Measurements from ENCODE around the gene CMC4.

CMC4 gene

DNA sequence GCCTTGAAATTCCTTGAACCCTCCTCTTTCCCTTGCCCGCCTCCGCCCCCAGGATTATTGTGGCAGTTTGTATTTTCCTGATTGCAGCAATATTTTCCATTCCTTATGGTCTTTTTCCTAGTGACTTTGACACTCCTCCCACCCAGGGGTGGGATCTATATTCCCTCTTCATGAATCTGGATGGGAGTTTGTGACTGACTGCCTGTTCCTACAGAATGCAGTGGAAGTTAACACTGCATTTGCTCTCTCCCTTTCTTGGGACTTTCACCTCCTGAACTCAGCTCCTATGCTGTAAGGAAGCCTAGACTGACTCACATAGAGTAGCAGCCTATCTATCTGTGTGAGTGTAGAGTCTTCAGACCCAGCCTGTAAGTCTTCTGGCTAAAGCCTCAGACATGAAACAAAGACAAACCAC, 42.1 kb downstream of the CMC4 start:
- H3K27ac ChIP-seq (replicated peaks): no peak overlapping the region
- H3K27me3 ChIP-seq (ENCODE audit: insufficient read depth, poor library complexity, severe bottlenecking): no peaks in the 10 kb centered on the region
- DNase-seq (ENCODE audit: low read depth in 1 of 2, low spot score in 1 of 2): no peak
- TF ChIP-seq POLR2AphosphoS5 (IDR thresholded peaks at IDR 0.05; ENCODE audit: low read depth): no peak
- TF ChIP-seq SPI1 (IDR thresholded peaks at IDR 0.05; ENCODE audit: borderline replicate concordance, low read depth): no peak
- TF ChIP-seq, protein P1, sequence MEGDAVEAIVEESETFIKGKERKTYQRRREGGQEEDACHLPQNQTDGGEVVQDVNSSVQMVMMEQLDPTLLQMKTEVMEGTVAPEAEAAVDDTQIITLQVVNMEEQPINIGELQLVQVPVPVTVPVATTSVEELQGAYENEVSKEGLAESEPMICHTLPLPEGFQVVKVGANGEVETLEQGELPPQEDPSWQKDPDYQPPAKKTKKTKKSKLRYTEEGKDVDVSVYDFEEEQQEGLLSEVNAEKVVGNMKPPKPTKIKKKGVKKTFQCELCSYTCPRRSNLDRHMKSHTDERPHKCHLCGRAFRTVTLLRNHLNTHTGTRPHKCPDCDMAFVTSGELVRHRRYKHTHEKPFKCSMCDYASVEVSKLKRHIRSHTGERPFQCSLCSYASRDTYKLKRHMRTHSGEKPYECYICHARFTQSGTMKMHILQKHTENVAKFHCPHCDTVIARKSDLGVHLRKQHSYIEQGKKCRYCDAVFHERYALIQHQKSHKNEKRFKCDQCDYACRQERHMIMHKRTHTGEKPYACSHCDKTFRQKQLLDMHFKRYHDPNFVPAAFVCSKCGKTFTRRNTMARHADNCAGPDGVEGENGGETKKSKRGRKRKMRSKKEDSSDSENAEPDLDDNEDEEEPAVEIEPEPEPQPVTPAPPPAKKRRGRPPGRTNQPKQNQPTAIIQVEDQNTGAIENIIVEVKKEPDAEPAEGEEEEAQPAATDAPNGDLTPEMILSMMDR (IDR thresholded peaks at IDR 0.05; ENCODE audit: insufficient read depth, low read length): no peak
- no peak for TF ChIP-seq GABPA (IDR thresholded peaks at IDR 0.05; ENCODE audit: low read depth)
- TF ChIP-seq, protein P2, sequence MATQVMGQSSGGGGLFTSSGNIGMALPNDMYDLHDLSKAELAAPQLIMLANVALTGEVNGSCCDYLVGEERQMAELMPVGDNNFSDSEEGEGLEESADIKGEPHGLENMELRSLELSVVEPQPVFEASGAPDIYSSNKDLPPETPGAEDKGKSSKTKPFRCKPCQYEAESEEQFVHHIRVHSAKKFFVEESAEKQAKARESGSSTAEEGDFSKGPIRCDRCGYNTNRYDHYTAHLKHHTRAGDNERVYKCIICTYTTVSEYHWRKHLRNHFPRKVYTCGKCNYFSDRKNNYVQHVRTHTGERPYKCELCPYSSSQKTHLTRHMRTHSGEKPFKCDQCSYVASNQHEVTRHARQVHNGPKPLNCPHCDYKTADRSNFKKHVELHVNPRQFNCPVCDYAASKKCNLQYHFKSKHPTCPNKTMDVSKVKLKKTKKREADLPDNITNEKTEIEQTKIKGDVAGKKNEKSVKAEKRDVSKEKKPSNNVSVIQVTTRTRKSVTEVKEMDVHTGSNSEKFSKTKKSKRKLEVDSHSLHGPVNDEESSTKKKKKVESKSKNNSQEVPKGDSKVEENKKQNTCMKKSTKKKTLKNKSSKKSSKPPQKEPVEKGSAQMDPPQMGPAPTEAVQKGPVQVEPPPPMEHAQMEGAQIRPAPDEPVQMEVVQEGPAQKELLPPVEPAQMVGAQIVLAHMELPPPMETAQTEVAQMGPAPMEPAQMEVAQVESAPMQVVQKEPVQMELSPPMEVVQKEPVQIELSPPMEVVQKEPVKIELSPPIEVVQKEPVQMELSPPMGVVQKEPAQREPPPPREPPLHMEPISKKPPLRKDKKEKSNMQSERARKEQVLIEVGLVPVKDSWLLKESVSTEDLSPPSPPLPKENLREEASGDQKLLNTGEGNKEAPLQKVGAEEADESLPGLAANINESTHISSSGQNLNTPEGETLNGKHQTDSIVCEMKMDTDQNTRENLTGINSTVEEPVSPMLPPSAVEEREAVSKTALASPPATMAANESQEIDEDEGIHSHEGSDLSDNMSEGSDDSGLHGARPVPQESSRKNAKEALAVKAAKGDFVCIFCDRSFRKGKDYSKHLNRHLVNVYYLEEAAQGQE (IDR thresholded peaks at IDR 0.05; ENCODE audit: insufficient replicate concordance, low read depth): no peak
- H3K4me3 ChIP-seq (replicated peaks; ENCODE audit: insufficient read depth, low read length): no peak overlapping the region

DNA sequence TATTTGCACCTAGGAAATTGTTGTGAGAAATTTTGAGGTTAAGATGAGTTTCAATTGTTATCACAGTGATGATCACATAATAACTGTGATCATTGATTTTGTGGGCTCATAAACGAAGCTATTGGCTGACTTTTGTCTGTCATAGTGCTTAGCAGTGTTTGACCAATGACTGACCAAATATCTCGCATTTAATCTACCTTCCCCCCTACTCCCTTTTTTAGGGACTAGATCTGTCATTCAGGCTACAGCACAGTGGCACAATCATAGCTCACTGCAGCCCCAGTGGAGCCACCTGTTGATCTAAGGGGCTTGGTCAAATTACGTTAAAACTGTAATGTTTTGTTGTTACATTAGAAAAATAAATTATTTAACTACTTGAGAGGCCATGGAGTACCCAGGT, 42.8 kb downstream of the CMC4 start:
- Histone ChIP-seq H3K4me3 (replicated peaks; ENCODE audit: insufficient read depth, low read length) (peak overlapping the region; percentile 60), H3K27ac (replicated peaks) (peak overlapping the region; percentile 94), H3K27me3 (ENCODE audit: insufficient read depth, poor library complexity, severe bottlenecking) (no peaks in the 10 kb centered on the region)
- no peak for DNase-seq (ENCODE audit: low read depth in 1 of 2, low spot score in 1 of 2)
- TF ChIP-seq, protein P1 (IDR thresholded peaks at IDR 0.05; ENCODE audit: insufficient read depth, low read length): no peak
- TF ChIP-seq SPI1 (IDR thresholded peaks at IDR 0.05; ENCODE audit: borderline replicate concordance, low read depth) (no peak), GABPA (IDR thresholded peaks at IDR 0.05; ENCODE audit: low read depth) (no peak), POLR2AphosphoS5 (IDR thresholded peaks at IDR 0.05; ENCODE audit: low read depth) (no peak)
- TF ChIP-seq, protein P2 (IDR thresholded peaks at IDR 0.05; ENCODE audit: insufficient replicate concordance, low read depth): no peak

DNA sequence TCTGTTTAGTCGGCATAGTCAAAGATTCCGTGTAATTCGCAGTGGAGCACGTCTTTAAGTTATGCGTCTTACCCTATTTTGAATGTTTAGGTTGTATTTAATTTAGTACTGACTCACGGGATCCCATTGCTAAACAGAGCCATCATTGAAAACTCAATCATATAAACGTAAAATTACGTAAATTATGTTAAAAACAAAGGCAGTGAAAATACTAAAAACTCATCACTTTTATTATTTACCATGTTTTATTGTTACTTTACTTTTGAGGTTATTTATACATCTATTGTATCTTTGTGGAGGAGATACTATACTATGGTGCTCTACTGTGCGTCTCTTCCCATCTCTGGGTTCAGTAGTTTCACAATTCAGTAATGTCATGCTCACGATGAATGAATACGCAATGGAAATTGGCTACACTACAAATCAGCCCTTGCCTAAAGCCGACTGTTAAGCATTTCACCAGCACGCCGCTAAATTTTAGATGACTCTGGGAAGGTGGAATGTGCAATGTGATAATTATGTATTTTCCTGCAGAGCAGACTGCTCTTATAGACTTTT, 43.3 kb downstream of the CMC4 start:
- TF ChIP-seq, protein P2 (IDR thresholded peaks at IDR 0.05; ENCODE audit: insufficient replicate concordance, low read depth): no peak
- TF ChIP-seq, protein P1 (IDR thresholded peaks at IDR 0.05; ENCODE audit: insufficient read depth, low read length): no peak
- TF ChIP-seq SPI1 (IDR thresholded peaks at IDR 0.05; ENCODE audit: borderline replicate concordance, low read depth) (no peak), GABPA (IDR thresholded peaks at IDR 0.05; ENCODE audit: low read depth) (no peak), POLR2AphosphoS5 (IDR thresholded peaks at IDR 0.05; ENCODE audit: low read depth) (no peak; the same call in 1 of the 2 replicates)
- DNase-seq (ENCODE audit: low read depth in 1 of 2, low spot score in 1 of 2): peak in 1 of 2 experiments; percentile 46
- H3K27me3 ChIP-seq (ENCODE audit: insufficient read depth, poor library complexity, severe bottlenecking): no peaks in the 10 kb centered on the region
- H3K27ac ChIP-seq (replicated peaks): peak overlapping the region; percentile 94
- peak overlapping the region; percentile 60 for H3K4me3 ChIP-seq (replicated peaks; ENCODE audit: insufficient read depth, low read length)

All from HL-60 (cell line).